RWPE1 (cell line): ENCODE results near the gene SYTL3.

Experiments
- CTCF ChIA-PET: fragments of 350-600 bp; sonication (Branson Sonifier 250); formaldehyde crosslinking; extraction: SDS; loops from one replicate; lab custom pipeline; 2021; lab: Yijun Ruan, JAX
- POLR2A ChIA-PET: fragments of 400-600 bp; formaldehyde crosslinking; extraction: SDS; loops from one replicate; lab custom pipeline; 2020; ENCODE audit warnings: antibody characterized with exemption; ENCODE audit not compliant: low non-redundant PET; lab: Yijun Ruan, JAX
- DNase-seq: peaks from one replicate; pipeline ENCODE4 v3.0.0; 2012; ENCODE audit warnings: low spot score
- H3K27ac ChIP-seq: fragments of 450-650 bp; 2 replicates; pipeline ENCODE4 v1.5.1; 2017
- CTCF ChIP-seq: fragments of 450-650 bp; conservative IDR thresholded peaks from 2 replicates; pipeline ENCODE4 v1.5.1; 2017; ENCODE audit warnings: low read depth, mild to moderate bottlenecking

Gene SYTL3

GRCh38 chr6:158730541-158730907 is 80.7 kb downstream of the SYTL3 start:
- no peak for DNase-seq
- ChIA-PET CTCF (interaction anchor here (0.8 kb wide), 1 partner anchor 25 kb away, joined by 4 read pairs; no protein-coding TSS in a partner anchor), POLR2A (no interaction called here)
- TF ChIP-seq CTCF, result no peak
- no peak overlapping the region for H3K27ac ChIP-seq

- POLR2A ChIA-PET, result no interaction called here
- no peak overlapping the region for H3K27ac ChIP-seq
- CTCF ChIA-PET, result interaction anchor here (0.6 kb wide), 1 partner anchor 540 kb away, joined by 3 read pairs; no protein-coding TSS in a partner anchor
- TF ChIP-seq CTCF, result no peak
- no peak for DNase-seq
Measured at GRCh38 chr6:158735009-158735408, 85.2 kb downstream of the SYTL3 start.

- H3K27ac ChIP-seq, result peak overlapping the region; percentile 89
- ChIA-PET POLR2A (interaction anchor here (0.5 kb wide), 1 partner anchor 15 kb away, joined by 3 read pairs; no protein-coding TSS in a partner anchor), CTCF (interaction anchor here (0.6 to 1.0 kb wide), 5 partner anchors 33 to 149 kb away, joined by 3 to 7 read pairs (median 4); no protein-coding TSS in a partner anchor)
- TF ChIP-seq CTCF, result no peak
- no peak for DNase-seq
Measured at GRCh38 chr6:158737082-158737709, 87.3 kb downstream of the SYTL3 start.

- CTCF ChIA-PET, result interaction anchor here (0.6 to 1.0 kb wide), 5 partner anchors 34 to 148 kb away, joined by 3 to 10 read pairs (median 4); no protein-coding TSS in a partner anchor
- POLR2A ChIA-PET, result no interaction called here
- H3K27ac ChIP-seq, result peak overlapping the region; percentile 89
- TF ChIP-seq CTCF, result no peak
- peak; percentile 82 for DNase-seq
Measured at GRCh38 chr6:158737710-158738615, 88.1 kb downstream of the SYTL3 start.

- no peak overlapping the region for H3K27ac ChIP-seq
- TF ChIP-seq CTCF, result no peak
- no peak for DNase-seq
- POLR2A ChIA-PET, result no interaction called here
- CTCF ChIA-PET, result no interaction called here
Measured at GRCh38 chr6:158739673-158740072, 89.8 kb downstream of the SYTL3 start.

- CTCF ChIA-PET, result interaction anchor here (0.9 to 1.1 kb wide), 2 partner anchors 21 to 24 kb away, joined by 3 read pairs; no protein-coding TSS in a partner anchor
- peak; percentile 62 for DNase-seq
- no peak overlapping the region for H3K27ac ChIP-seq
- POLR2A ChIA-PET, result interaction anchor here (0.6 kb wide), 2 partner anchors 249 to 573 kb away, joined by 3 to 4 read pairs; no protein-coding TSS in a partner anchor
- TF ChIP-seq CTCF, result no peak
Measured at GRCh38 chr6:158743033-158743651, 93.3 kb downstream of the SYTL3 start.
